WTC11 (cell line): ENCODE results near the gene COBLL1. TPM values are rescaled to one million over a fixed set of nuclear protein-coding genes. Genes with fewer than 3 reads are reported as not detected.

ENCODE experiments used
- ATAC-seq: fragments of 200-7000 bp; cut with Tn5 transposase; 2 replicates; pipeline ENCODE4 v1.10.0; 2021; ENCODE audit warnings: mild to moderate bottlenecking, moderate library complexity
- CTCF ChIA-PET: fragments of 300-600 bp; sonication (Branson Sonifier 250); formaldehyde crosslinking; loops from one replicate; lab custom pipeline; 2021; ENCODE audit warnings: antibody characterized with exemption; lab: Charles Lee
- POLR2A ChIA-PET: fragments of 350-600 bp; sonication (Branson Sonifier 250); formaldehyde crosslinking; loops from one replicate; lab custom pipeline; 2021; ENCODE audit warnings: antibody characterized with exemption; lab: Charles Lee
- DNase-seq: peaks from one replicate; pipeline ENCODE4 v3.0.0; 2021; ENCODE audit warnings: low spot score
- H3K27ac Mint-ChIP-seq: 2 replicates; pipeline ENCODE4 v1.8.0; 2021; ENCODE audit warnings: mixed read lengths
- H3K27me3 Mint-ChIP-seq: 2 replicates; pipeline ENCODE4 v1.8.0; 2021; ENCODE audit warnings: low read depth, mild to moderate bottlenecking, moderate library complexity, mixed read lengths
- H3K36me3 Mint-ChIP-seq: 2 replicates; pipeline ENCODE4 v1.8.0; 2021; ENCODE audit warnings: mixed read lengths
- H3K4me1 Mint-ChIP-seq: 2 replicates; pipeline ENCODE4 v1.8.0; 2022; ENCODE audit warnings: mixed read lengths
- H3K4me3 Mint-ChIP-seq: 2 replicates; pipeline ENCODE4 v1.8.0; 2021; ENCODE audit warnings: mild to moderate bottlenecking, moderate library complexity, mixed read lengths
- H3K9me3 Mint-ChIP-seq: 2 replicates; pipeline ENCODE4 v1.8.0; 2021; ENCODE audit warnings: mixed read lengths
- ATF6 ChIP-seq: sonication (generic); formaldehyde crosslinking; IDR thresholded peaks from 2 replicates; pipeline ENCODE4 v1.8.1; 2023; ENCODE audit warnings: mild to moderate bottlenecking, missing genetic modification reagents
- CBFB ChIP-seq: sonication (generic); formaldehyde crosslinking; IDR thresholded peaks from 2 replicates; pipeline ENCODE4 v1.8.1; 2022; ENCODE audit warnings: mild to moderate bottlenecking, low read depth, missing genetic modification reagents
- CREB1 ChIP-seq: sonication (generic); formaldehyde crosslinking; IDR thresholded peaks from 2 replicates; pipeline ENCODE4 v1.8.0; 2023; ENCODE audit warnings: mild to moderate bottlenecking, missing genetic modification reagents
- E2F1 ChIP-seq: sonication (generic); formaldehyde crosslinking; IDR thresholded peaks from 2 replicates; pipeline ENCODE4 v1.8.0; 2022; ENCODE audit warnings: mild to moderate bottlenecking, missing genetic modification reagents
- FOXJ3 ChIP-seq: sonication (generic); formaldehyde crosslinking; IDR thresholded peaks from 2 replicates; pipeline ENCODE4 v1.9.0; 2021; ENCODE audit warnings: missing genetic modification reagents, mild to moderate bottlenecking, borderline replicate concordance
- FOXK1 ChIP-seq: sonication (generic); formaldehyde crosslinking; IDR thresholded peaks from 2 replicates; pipeline ENCODE4 v1.8.0; 2022; ENCODE audit warnings: mild to moderate bottlenecking, moderate library complexity, missing genetic modification reagents
- GABPB1 ChIP-seq: sonication (generic); formaldehyde crosslinking; IDR thresholded peaks from 2 replicates; pipeline ENCODE4 v1.8.1; 2023; ENCODE audit warnings: mild to moderate bottlenecking, missing genetic modification reagents
- HMGA2 ChIP-seq: fragments of 250-450 bp; sonication (Bioruptor Pico); IDR thresholded peaks from 2 replicates; pipeline ENCODE4 v1.4.0; 2021; ENCODE audit warnings: mild to moderate bottlenecking, moderate library complexity
- IRF2 ChIP-seq: sonication (generic); formaldehyde crosslinking; IDR thresholded peaks from 2 replicates; pipeline ENCODE4 v1.8.0; 2022; ENCODE audit warnings: low read depth, missing genetic modification reagents, borderline replicate concordance
- JAZF1 ChIP-seq: fragments of 250-450 bp; sonication (Bioruptor Pico); IDR thresholded peaks from 2 replicates; pipeline ENCODE4 v1.9.0; 2021; ENCODE audit warnings: moderate library complexity, mild to moderate bottlenecking, inconsistent platforms
- MYBL2 ChIP-seq: sonication (generic); formaldehyde crosslinking; IDR thresholded peaks from 2 replicates; pipeline ENCODE4 v1.8.1; 2023; ENCODE audit warnings: mild to moderate bottlenecking, moderate library complexity, missing genetic modification reagents
- NFE2L1 ChIP-seq: sonication (generic); formaldehyde crosslinking; IDR thresholded peaks from 2 replicates; pipeline ENCODE4 v1.8.1; 2023; ENCODE audit warnings: missing genetic modification reagents
- NFYB ChIP-seq: sonication (generic); formaldehyde crosslinking; conservative IDR thresholded peaks from 2 replicates; pipeline ENCODE4 v1.8.0; 2022; ENCODE audit warnings: low read depth, missing genetic modification reagents
- NR1H2 ChIP-seq: sonication (generic); formaldehyde crosslinking; IDR thresholded peaks from 2 replicates; pipeline ENCODE4 v1.9.0; 2021; ENCODE audit warnings: mild to moderate bottlenecking, moderate library complexity, missing genetic modification reagents
- PREB ChIP-seq: sonication (generic); formaldehyde crosslinking; IDR thresholded peaks from 2 replicates; pipeline ENCODE4 v1.8.1; 2022; ENCODE audit warnings: mild to moderate bottlenecking, missing genetic modification reagents, moderate library complexity, borderline replicate concordance
- SMAD3 ChIP-seq: sonication (generic); formaldehyde crosslinking; IDR thresholded peaks from 2 replicates; pipeline ENCODE4 v1.8.0; 2022; ENCODE audit warnings: missing genetic modification reagents, mild to moderate bottlenecking, borderline replicate concordance
- SMAD4 ChIP-seq: sonication (generic); formaldehyde crosslinking; IDR thresholded peaks from 2 replicates; pipeline ENCODE4 v1.8.0; 2022; ENCODE audit warnings: mild to moderate bottlenecking, missing genetic modification reagents
- SOX15 ChIP-seq: fragments of 250-450 bp; sonication (Bioruptor Pico); IDR thresholded peaks from 2 replicates; pipeline ENCODE4 v1.9.0; 2021; ENCODE audit warnings: mild to moderate bottlenecking
- STAT6 ChIP-seq: sonication (generic); formaldehyde crosslinking; conservative IDR thresholded peaks from 2 replicates; pipeline ENCODE4 v1.8.1; 2023; ENCODE audit warnings: mild to moderate bottlenecking, low read depth, missing genetic modification reagents, moderate library complexity
- TCF7 ChIP-seq: sonication (generic); formaldehyde crosslinking; IDR thresholded peaks from 2 replicates; pipeline ENCODE4 v1.8.0; 2022; ENCODE audit warnings: mild to moderate bottlenecking, low read depth, missing genetic modification reagents, moderate library complexity
- USF2 ChIP-seq: sonication (generic); formaldehyde crosslinking; IDR thresholded peaks from 2 replicates; pipeline ENCODE4 v1.8.1; 2023; ENCODE audit warnings: mild to moderate bottlenecking, missing genetic modification reagents, moderate library complexity
- ZMAT4 ChIP-seq: fragments of 250-450 bp; sonication (Bioruptor Pico); IDR thresholded peaks from 2 replicates; pipeline ENCODE4 v1.9.0; 2021; ENCODE audit warnings: mild to moderate bottlenecking
- ZNF121 ChIP-seq: sonication (generic); formaldehyde crosslinking; IDR thresholded peaks from 2 replicates; pipeline ENCODE4 v1.8.0; 2023; ENCODE audit warnings: missing genetic modification reagents
- ZNF138 ChIP-seq: sonication (generic); formaldehyde crosslinking; conservative IDR thresholded peaks from 2 replicates; pipeline ENCODE4 v1.8.1; 2022; ENCODE audit warnings: mild to moderate bottlenecking, moderate library complexity, missing genetic modification reagents
- ZNF232 ChIP-seq: sonication (generic); formaldehyde crosslinking; IDR thresholded peaks from 2 replicates; pipeline ENCODE4 v1.8.0; 2022; ENCODE audit warnings: mild to moderate bottlenecking, missing genetic modification reagents
- ZNF317 ChIP-seq: sonication (generic); formaldehyde crosslinking; IDR thresholded peaks from 2 replicates; pipeline ENCODE4 v1.8.1; 2023; ENCODE audit warnings: low read depth, mild to moderate bottlenecking, moderate library complexity, missing genetic modification reagents, borderline replicate concordance
- ZNF423 ChIP-seq: fragments of 250-450 bp; sonication (Bioruptor Pico); IDR thresholded peaks from 2 replicates; pipeline ENCODE4 v2.1.2; 2022; ENCODE audit warnings: mild to moderate bottlenecking, moderate library complexity
- ZNF671 ChIP-seq: fragments of 250-450 bp; sonication (Bioruptor Pico); IDR thresholded peaks from 2 replicates; pipeline ENCODE4 v1.8.0; 2021; ENCODE audit warnings: mild to moderate bottlenecking
- total RNA-seq: library from RNA; stranded (reverse); gene quantifications from 3 replicates; pipeline ENCODE4 v1.2.3, GENCODE V29; 2021

The COBLL1 gene
- total RNA-seq, 1 experiment from 2014 or later: 5.8 TPM

GRCh38 chr2:164792316-164793170 lies 49.1 kb downstream of the COBLL1 start:
- ATAC-seq (no peak), DNase-seq (no peak)
- Mint-ChIP-seq H3K27ac (peak overlapping the region; percentile 25; the same call in 1 of the 2 replicates), H3K4me1 (peaks cover 4% of the 10 kb centered on the region), H3K27me3 (no peaks in the 10 kb centered on the region), H3K4me3 (no peak overlapping the region), H3K9me3 (no peaks in the 10 kb centered on the region), H3K36me3 (no peaks in the 10 kb centered on the region)
- CTCF ChIA-PET: no interaction called here
- TF ChIP-seq FOXJ3 (CRISPR knock-in tag) (no peak), ZMAT4 (CRISPR knock-in tag) (no peak), GABPB1 (CRISPR knock-in tag) (no peak), NR1H2 (CRISPR knock-in tag) (no peak), ZNF317 (CRISPR knock-in tag) (no peak), SMAD3 (no peak), ZNF423 (CRISPR knock-in tag) (no peak), MYBL2 (CRISPR knock-in tag) (no peak), HMGA2 (CRISPR knock-in tag) (no peak), USF2 (CRISPR knock-in tag) (no peak), CREB1 (CRISPR knock-in tag) (no peak), ZNF671 (CRISPR knock-in tag) (no peak), SMAD4 (CRISPR knock-in tag) (no peak), ZNF138 (CRISPR knock-in tag) (no peak), JAZF1 (no peak), TCF7 (CRISPR knock-in tag) (no peak), STAT6 (CRISPR knock-in tag) (no peak), NFYB (CRISPR knock-in tag) (no peak)
- POLR2A ChIA-PET: no interaction called here

GRCh38 chr2:164789968-164790367 lies 51.7 kb downstream of the COBLL1 start:
- peaks cover 4% of the 10 kb centered on the region for H3K4me1 Mint-ChIP-seq
- ChIA-PET CTCF (no interaction called here), POLR2A (no interaction called here)
- H3K27me3 Mint-ChIP-seq: no peaks in the 10 kb centered on the region
- no peak overlapping the region for H3K27ac Mint-ChIP-seq
- no peak overlapping the region for H3K4me3 Mint-ChIP-seq
- ATAC-seq: no peak
- DNase-seq: no peak
- no peaks in the 10 kb centered on the region for H3K9me3 Mint-ChIP-seq
- no peaks in the 10 kb centered on the region for H3K36me3 Mint-ChIP-seq
- TF ChIP-seq ZNF138 (CRISPR knock-in tag): no peak
- TF ChIP-seq CBFB: no peak
- TF ChIP-seq ZNF232 (CRISPR knock-in tag): no peak
- no peak for TF ChIP-seq FOXK1 (CRISPR knock-in tag)
- TF ChIP-seq E2F1: no peak
- no peak for TF ChIP-seq SOX15
- TF ChIP-seq IRF2 (CRISPR knock-in tag): no peak
- no peak for TF ChIP-seq NFE2L1 (CRISPR knock-in tag)
- no peak for TF ChIP-seq FOXJ3 (CRISPR knock-in tag)
- TF ChIP-seq ZMAT4 (CRISPR knock-in tag): no peak
- no peak for TF ChIP-seq PREB (CRISPR knock-in tag)
- no peak for TF ChIP-seq ZNF121 (CRISPR knock-in tag)
- TF ChIP-seq ATF6: no peak
- no peak for TF ChIP-seq SMAD4 (CRISPR knock-in tag)
